HG02884 (cell line): ENCODE results near the gene ILDR2.

Experiments
- ATAC-seq: cut with Tn5 transposase; IDR thresholded peaks from one replicate; pipeline ENCODE4 v1.9.1; 2021; ENCODE audit warnings: mild to moderate bottlenecking, moderate library complexity; ENCODE audit not compliant: unreplicated experiment

ILDR2 gene

GRCh38 chr1:166971252-166971651 is 4.1 kb downstream of the ILDR2 start:
- no peak for ATAC-seq

- ATAC-seq, result no peak
Observed at GRCh38 chr1:166969074-166969677, 6.2 kb downstream of the ILDR2 start.

GRCh38 chr1:166960858-166961474 is 14.4 kb downstream of the ILDR2 start:
- ATAC-seq, result no peak

- ATAC-seq, result no peak
Observed at GRCh38 chr1:166956872-166957271, 18.5 kb downstream of the ILDR2 start.

- no peak for ATAC-seq
Observed at GRCh38 chr1:166956057-166956850, 19.1 kb downstream of the ILDR2 start.

- ATAC-seq, result no peak
Observed at GRCh38 chr1:166953491-166953890, 21.8 kb downstream of the ILDR2 start.

GRCh38 chr1:166952002-166952746 is 23.2 kb downstream of the ILDR2 start:
- ATAC-seq, result no peak

- ATAC-seq, result no peak
Observed at GRCh38 chr1:166951050-166951449, 24.3 kb downstream of the ILDR2 start.

- ATAC-seq, result no peak
Observed at GRCh38 chr1:166950156-166950555, 25.2 kb downstream of the ILDR2 start.

- no peak for ATAC-seq
Observed at GRCh38 chr1:166948856-166949350, 26.4 kb downstream of the ILDR2 start.

- ATAC-seq, result no peak
Observed at GRCh38 chr1:166947398-166948043, 27.8 kb downstream of the ILDR2 start.

- ATAC-seq, result no peak
Observed at GRCh38 chr1:166944186-166944967, 31.0 kb downstream of the ILDR2 start.

- no peak for ATAC-seq
Observed at GRCh38 chr1:166939741-166940375, 35.5 kb downstream of the ILDR2 start.

GRCh38 chr1:166937962-166938361 is 37.4 kb downstream of the ILDR2 start:
- ATAC-seq, result no peak

- no peak for ATAC-seq
Observed at GRCh38 chr1:166937329-166937728, 38.0 kb downstream of the ILDR2 start.

- ATAC-seq, result no peak
Observed at GRCh38 chr1:166933633-166934032, 41.7 kb downstream of the ILDR2 start.

- ATAC-seq, result no peak
Observed at GRCh38 chr1:166933140-166933539, 42.2 kb downstream of the ILDR2 start.

- no peak for ATAC-seq
Observed at GRCh38 chr1:166929911-166930310, 45.4 kb downstream of the ILDR2 start.

- ATAC-seq, result no peak
Observed at GRCh38 chr1:166927701-166928100, 47.6 kb downstream of the ILDR2 start.
